Stimulated activated effector memory CD8-positive, alpha-beta T cell treated with anti-CD3 and anti-CD28 coated beads, Interleukin-12 subunit alpha, Interleukin-12 subunit beta, amount 100 ng/mL, for 72 hours (primary cell): Measurements from ENCODE around the gene ITGA6.
"Not testable (repeated sequence)": the region's sequence is repeated elsewhere in the genome, so short reads cannot be mapped to it uniquely, and the experiment has no call there.

Experiments used
- ATAC-seq: fragments of 150-1000 bp; cut with Tn5 transposase; 2 replicates; pipeline ENCODE4 v1.10.0; 2021
- DNase-seq, 2 donors: peaks; one replicate each; pipeline ENCODE4 v3.0.0; 2021 to 2022; ENCODE audit warnings: low spot score in 2 of 2
- H3K27ac Mint-ChIP-seq: one replicate; pipeline ENCODE4 v1.8.0; 2022; ENCODE audit warnings: mild to moderate bottlenecking, mixed read lengths
- H3K36me3 Mint-ChIP-seq: one replicate; pipeline ENCODE4 v1.8.0; 2022; ENCODE audit warnings: mild to moderate bottlenecking, mixed read lengths
- H3K4me1 Mint-ChIP-seq: one replicate; pipeline ENCODE4 v1.8.0; 2022; ENCODE audit warnings: mixed read lengths
- H3K4me3 Mint-ChIP-seq: one replicate; pipeline ENCODE4 v1.8.0; 2022; ENCODE audit warnings: mild to moderate bottlenecking, mixed read lengths
- H3K9me3 Mint-ChIP-seq: one replicate; pipeline ENCODE4 v1.8.0; 2022; ENCODE audit warnings: mixed read lengths

ITGA6 gene

DNA sequence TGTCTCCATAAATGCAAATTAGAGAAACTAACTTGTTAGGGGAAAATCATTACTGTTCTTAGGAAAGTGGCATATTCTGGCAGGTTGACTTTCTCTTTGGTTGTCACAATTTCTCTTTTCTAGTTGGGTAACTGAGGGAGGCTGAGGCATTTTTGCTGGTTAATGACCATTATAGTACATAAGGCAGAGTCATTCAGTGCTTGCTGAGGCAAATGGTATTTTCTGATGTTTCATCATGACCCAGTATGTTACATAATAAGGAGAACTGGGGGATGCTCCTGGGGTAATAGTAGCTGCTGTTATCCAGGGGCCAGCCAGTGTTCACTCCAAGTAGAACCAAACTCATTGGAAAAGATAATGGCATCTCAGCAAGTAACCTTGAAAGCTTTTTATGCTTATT lies 62.3 kb downstream of the ITGA6 start:
- Mint-ChIP-seq H3K27ac (no peak overlapping the region), H3K36me3 (peaks cover 68% of the 10 kb centered on the region), H3K4me3 (no peak overlapping the region), H3K4me1 (no peaks in the 10 kb centered on the region), H3K9me3 (no peaks in the 10 kb centered on the region)
- DNase-seq (no peak), ATAC-seq (no peak)

DNA sequence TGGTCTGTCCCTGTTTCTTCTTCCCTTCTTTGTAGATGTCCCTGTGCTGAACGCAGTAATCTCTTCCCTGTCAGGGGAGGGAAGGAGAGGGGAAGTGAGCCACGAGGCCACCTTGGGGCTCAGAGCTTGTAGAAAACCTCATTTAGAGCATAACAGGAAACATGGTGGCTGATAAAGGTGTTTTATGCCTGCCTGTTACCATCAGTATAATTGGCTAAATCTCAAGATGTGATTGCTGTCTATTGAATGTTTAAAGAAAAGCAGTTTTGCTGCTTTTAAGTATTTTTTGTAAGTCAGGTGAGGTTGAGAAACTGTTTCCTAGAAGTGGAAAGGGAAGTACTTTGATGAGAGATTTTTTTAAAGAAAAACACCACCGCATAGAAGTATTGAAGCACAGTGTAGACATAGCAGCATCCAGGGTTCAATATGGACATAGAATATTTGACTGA lies 68.8 kb downstream of the ITGA6 start:
- Mint-ChIP-seq H3K36me3 (peaks cover 34% of the 10 kb centered on the region), H3K4me3 (no peak overlapping the region), H3K9me3 (no peaks in the 10 kb centered on the region), H3K4me1 (peaks cover 12% of the 10 kb centered on the region), H3K27ac (peak overlapping the region; percentile 87)
- DNase-seq (no peak), ATAC-seq (no peak)

DNA sequence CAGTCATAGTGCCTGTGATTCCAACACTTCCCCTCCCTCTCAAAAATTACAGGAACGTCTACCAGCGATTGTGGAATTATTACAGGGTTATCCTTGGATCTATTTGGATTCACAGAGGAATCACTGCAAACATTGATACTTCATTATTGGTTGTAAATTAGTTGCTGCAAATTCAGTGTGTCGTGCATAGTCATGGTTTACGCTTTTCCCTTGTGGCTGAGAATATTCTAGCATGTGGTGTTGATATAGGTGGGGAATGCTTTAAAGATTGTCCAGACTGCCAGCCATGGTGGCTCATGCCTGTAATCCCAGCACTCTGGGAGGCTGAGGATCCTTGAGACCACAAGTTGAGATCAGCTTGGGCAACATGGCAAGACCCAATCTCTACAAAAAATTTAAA lies 79.8 kb downstream of the ITGA6 start:
- no peak for ATAC-seq
- no peak for DNase-seq
- peaks cover 28% of the 10 kb centered on the region for H3K36me3 Mint-ChIP-seq
- no peak overlapping the region for H3K27ac Mint-ChIP-seq
- no peaks in the 10 kb centered on the region for H3K9me3 Mint-ChIP-seq
- H3K4me3 Mint-ChIP-seq = no peak overlapping the region
- no peaks in the 10 kb centered on the region for H3K4me1 Mint-ChIP-seq

DNA sequence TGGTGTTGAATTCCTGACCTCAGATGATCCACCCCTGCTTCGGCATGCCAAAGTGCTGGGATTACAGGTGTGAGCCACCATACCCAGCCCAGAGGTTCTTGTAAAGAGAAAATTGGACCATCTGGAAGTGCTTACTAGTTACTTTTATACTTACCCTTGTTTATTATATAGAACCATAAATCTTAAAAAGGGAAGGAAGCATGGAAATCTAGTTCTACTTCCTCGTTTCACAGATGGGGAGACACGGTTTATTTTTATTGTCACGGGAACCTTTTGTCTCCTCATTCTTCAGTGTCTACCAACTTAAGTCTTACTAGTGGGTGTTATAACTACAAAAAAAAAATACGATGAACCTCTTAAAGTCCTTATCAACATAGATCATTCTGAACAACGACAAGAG lies 82.7 kb downstream of the ITGA6 start:
- no peak for DNase-seq
- Mint-ChIP-seq H3K4me3 (no peak overlapping the region), H3K9me3 (peaks cover 3% of the 10 kb centered on the region), H3K36me3 (peaks cover 16% of the 10 kb centered on the region), H3K4me1 (no peaks in the 10 kb centered on the region), H3K27ac (peak overlapping the region; percentile 29)
- ATAC-seq = no peak

DNA sequence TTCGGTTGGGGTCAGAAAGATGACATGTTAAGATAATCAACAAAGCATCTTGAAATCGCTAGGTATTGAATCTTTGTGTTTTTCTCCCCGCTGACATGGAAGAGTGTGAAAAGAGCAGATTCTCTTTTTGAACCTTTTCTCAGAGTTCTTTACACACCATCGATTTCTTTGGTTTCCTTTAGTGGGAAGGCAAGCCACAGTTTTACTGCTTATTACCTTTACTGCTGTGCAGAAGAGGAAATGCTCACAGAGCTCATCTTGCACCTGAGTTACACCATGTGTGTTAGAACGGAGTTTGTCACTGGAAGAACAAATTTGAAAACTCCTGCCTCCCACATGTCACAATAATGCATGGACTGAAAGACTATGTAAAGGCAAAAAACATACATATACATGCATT lies 83.2 kb downstream of the ITGA6 start:
- Mint-ChIP-seq H3K9me3 (peaks cover 3% of the 10 kb centered on the region), H3K27ac (peak overlapping the region; percentile 29), H3K4me3 (no peak overlapping the region), H3K36me3 (peaks cover 11% of the 10 kb centered on the region), H3K4me1 (no peaks in the 10 kb centered on the region)
- DNase-seq (no peak), ATAC-seq (no peak)

DNA sequence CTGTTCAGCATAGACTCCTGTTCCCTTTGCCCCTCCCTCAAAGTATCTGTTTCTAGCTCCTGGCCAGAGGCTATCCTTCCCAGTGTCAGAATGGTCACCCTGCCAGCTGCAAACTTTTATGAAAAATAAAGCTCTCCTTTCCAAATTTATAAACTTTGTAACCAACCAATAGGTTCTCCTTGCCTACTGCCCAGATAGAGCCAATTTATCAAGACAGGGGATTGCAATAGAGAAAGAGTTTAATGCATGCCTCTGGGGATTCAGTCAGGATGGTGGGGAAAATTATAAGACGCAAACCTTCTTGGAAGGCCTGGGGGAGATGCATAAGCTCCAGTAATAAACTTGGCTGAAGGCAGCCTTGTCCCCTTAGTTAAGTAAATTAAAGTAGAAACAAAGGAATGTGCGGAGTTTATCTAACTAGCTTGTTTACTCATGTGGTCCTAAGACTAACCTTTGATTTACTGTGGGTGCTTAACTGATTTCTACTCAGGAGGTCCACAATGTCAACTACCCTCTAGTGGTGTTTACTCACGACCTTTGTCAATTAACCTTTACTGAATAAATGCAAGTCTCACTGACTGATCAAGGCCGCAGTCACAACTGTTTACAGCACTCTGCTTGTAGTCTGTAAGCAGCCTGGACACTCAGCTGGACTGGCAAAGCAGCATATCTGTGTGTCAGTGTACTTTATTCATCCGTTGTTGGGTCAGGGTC lies 85.6 kb downstream of the ITGA6 start:
- H3K36me3 Mint-ChIP-seq = no peaks in the 10 kb centered on the region
- DNase-seq = no peak
- H3K27ac Mint-ChIP-seq = no peak overlapping the region
- no peak overlapping the region for H3K4me3 Mint-ChIP-seq
- ATAC-seq = no peak
- peaks cover 3% of the 10 kb centered on the region for H3K9me3 Mint-ChIP-seq
- H3K4me1 Mint-ChIP-seq = peaks cover 7% of the 10 kb centered on the region

DNA sequence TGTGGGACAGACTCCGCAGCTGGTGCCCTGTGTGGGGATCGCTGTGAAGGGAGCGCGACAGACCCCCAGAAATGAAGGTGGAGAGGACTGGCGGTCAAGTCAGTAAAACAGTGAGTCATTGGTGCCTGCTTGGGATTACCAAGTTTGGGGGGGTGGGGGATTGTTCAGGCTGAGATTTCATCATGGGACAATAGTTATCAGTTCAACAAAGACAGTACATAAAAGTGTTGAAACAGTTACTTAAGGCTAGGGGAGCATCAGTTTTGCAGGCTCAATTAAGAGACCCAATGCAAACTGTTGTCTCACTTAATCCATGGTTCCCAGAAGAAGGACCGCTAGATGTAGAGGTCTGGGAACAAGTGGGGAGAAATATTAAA lies 86.1 kb downstream of the ITGA6 start:
- peaks cover 3% of the 10 kb centered on the region for H3K9me3 Mint-ChIP-seq
- H3K36me3 Mint-ChIP-seq = no peaks in the 10 kb centered on the region
- no peak for ATAC-seq
- peaks cover 7% of the 10 kb centered on the region for H3K4me1 Mint-ChIP-seq
- no peak overlapping the region for H3K4me3 Mint-ChIP-seq
- H3K27ac Mint-ChIP-seq = no peak overlapping the region
- DNase-seq = no peak

DNA sequence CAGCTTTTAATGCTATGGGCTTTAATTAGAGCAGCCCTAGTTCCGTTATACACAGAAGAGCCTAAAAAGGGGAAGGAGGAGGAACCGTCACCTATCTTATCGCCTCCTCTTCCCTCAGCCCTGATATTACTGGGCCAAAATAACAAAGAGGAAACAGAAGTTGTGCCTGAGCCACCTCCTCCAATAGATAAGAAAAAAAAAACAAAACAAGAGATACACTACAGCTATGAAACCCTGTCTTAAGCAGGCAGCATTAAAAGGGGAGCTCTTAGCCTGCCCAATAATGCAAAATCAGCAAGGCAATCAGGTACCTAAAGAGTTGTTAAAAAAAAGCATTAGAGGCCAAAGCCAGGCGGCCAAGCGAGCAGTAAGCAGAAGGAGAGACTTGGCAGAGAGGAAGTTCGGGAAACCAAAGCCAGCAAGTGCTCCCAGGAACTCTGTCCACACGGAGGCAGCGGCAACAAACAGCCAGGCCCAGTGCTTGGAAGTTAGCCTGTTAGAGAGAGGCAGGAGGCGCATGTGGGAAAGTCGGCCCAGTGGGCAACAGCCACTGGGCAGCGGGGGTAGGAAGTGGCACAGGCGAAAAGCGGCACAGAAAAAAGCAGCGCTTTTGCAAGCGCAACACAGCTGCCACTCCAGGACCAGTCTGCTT lies 86.7 kb downstream of the ITGA6 start:
- no peak overlapping the region for H3K27ac Mint-ChIP-seq
- H3K36me3 Mint-ChIP-seq = no peaks in the 10 kb centered on the region
- H3K4me1 Mint-ChIP-seq = peaks cover 7% of the 10 kb centered on the region
- no peak overlapping the region for H3K4me3 Mint-ChIP-seq
- peaks cover 3% of the 10 kb centered on the region for H3K9me3 Mint-ChIP-seq
- no peak for DNase-seq
- ATAC-seq = no peak

DNA sequence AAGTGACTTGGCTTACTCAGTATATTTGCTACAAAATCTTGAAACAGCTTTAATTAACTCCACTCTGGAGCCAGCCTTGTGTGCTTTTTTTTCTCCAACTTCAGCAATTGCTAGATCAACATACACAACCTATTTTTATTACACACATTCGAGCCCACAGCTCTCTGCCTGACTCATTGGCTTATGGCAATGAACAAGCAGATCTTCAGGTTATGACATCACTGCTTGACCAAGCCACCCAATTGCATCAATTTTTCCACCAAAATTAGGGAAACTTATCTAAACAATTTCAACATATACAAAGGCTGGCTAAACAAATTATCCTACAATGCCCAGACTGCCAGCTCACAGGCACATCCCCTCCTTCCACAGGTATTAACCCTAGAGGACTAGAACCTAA lies 88.9 kb downstream of the ITGA6 start:
- Mint-ChIP-seq H3K4me1 (peaks cover 7% of the 10 kb centered on the region), H3K4me3 (no peak overlapping the region), H3K27ac (no peak overlapping the region), H3K9me3 (peaks cover 8% of the 10 kb centered on the region), H3K36me3 (no peaks in the 10 kb centered on the region)
- DNase-seq = no peak
- ATAC-seq = no peak

DNA sequence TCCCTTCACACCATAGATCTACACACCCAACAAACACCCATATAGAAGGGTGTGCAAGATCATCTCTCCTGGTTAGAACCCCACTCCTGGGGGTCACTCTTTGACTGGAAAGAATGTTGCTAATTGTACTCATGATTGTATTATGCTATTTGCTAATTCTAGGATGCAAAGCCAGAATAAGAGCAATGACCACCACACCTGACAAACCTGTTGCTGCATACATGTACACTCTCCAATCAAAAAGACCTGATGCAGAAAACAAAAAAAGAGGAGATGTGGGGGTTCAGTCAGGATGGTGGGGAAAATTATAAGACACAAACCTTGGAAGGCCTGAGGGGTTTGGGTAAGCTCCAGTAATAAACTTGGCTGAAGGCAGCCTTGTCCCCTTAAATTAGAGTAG lies 91.6 kb downstream of the ITGA6 start:
- Mint-ChIP-seq H3K36me3 (no peaks in the 10 kb centered on the region), H3K4me3 (no peak overlapping the region), H3K4me1 (peaks cover 7% of the 10 kb centered on the region), H3K27ac (no peak overlapping the region), H3K9me3 (peaks cover 5% of the 10 kb centered on the region)
- ATAC-seq (no peak), DNase-seq (no peak)

DNA sequence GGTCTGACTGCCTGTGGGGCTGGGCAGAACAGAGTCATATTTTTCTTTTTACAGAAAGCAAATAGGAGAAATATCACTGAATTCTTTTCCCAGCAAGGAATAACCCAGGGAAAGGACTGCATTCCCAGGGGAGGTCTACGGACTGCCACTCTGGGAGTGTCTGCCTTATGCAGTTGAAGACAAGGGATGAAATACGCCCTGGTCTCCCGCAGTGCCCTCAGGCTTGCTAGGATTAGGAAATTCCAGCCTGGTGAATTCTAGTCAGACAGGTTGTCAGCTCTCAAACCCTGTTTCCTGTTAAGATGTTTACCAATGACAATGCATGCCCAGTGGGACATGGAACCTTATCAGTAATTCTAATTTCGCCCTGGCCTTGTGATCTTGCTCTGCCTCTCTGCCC lies 98.2 kb downstream of the ITGA6 start:
- H3K36me3 Mint-ChIP-seq = peaks cover 7% of the 10 kb centered on the region

DNA sequence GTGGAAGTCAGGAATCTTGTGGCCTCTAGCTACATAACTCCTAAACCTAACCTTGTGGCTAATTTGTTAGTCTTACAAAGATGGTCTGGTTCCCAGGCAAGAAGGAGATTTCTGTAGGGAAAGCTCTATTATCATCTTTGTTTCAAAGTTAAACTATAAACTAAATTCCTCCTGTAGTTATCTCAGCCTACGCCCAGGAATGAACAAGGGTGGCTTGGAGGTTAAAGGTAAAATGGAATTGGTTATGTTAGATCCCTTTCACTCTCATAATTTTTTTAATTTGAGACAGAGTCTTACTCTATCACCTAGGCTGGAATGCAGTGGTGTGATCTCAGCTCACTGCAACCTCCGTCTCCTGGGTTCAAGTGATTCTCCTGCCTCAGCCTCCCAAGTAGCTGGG lies 103.9 kb downstream of the ITGA6 start:
- H3K4me3 Mint-ChIP-seq = no peak overlapping the region
- no peaks in the 10 kb centered on the region for H3K4me1 Mint-ChIP-seq
- no peak overlapping the region for H3K27ac Mint-ChIP-seq
- DNase-seq = no peak
- peaks cover 7% of the 10 kb centered on the region for H3K36me3 Mint-ChIP-seq
- no peak for ATAC-seq
- peaks cover 17% of the 10 kb centered on the region for H3K9me3 Mint-ChIP-seq

More for the DNA sequence above, 98.2 kb downstream of the ITGA6 start:
- no peak overlapping the region for H3K27ac Mint-ChIP-seq
- H3K4me1 Mint-ChIP-seq = no peaks in the 10 kb centered on the region
- H3K4me3 Mint-ChIP-seq = no peak overlapping the region
- ATAC-seq (no peak), DNase-seq (no peak)
- peaks cover 20% of the 10 kb centered on the region for H3K9me3 Mint-ChIP-seq

DNA sequence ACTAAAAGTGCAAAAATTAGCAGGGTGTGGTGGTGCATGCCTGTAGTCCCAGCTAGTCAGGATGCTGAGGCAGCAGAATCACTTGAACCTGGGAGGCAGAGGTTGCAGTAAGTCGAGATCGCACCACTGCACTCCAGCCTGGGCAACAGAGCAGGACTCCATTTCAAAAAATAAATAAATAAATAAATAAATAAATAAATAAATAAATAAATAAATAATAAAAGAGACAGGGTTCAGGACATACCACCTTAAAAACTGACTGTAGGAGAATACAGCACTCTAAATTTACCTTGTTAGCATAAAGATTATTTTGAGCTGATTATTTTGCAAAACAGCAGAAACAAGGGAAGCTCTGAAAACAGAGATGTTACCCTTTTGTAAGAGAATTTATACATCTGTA lies 105.1 kb downstream of the ITGA6 start:
- DNase-seq, ATAC-seq, H3K27ac Mint-ChIP-seq, H3K4me1 Mint-ChIP-seq, H3K4me3 Mint-ChIP-seq, H3K36me3 Mint-ChIP-seq: not testable (repeated sequence)
- H3K9me3 Mint-ChIP-seq = peaks cover 16% of the 10 kb centered on the region

DNA sequence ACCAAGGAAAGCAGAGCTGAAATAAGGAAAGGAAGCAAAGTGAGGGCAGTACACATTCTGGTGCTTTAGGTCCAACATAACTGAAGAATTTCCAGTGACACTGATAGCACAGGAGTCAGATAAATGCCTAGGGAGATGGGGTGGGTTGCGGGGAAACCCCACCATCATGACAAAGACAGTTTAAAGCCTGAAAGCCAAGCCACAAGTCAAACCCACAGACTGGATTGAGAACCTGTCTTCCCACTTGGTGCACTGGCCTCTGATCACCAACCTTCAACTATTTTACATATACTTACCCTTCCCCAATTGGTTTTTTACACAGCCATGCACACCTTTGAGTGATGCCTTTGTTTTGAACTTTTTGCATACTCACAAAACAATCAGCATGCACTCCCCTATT lies 106.3 kb downstream of the ITGA6 start:
- no peak overlapping the region for H3K4me3 Mint-ChIP-seq
- H3K27ac Mint-ChIP-seq = no peak overlapping the region
- DNase-seq = no peak
- ATAC-seq = no peak
- H3K4me1 Mint-ChIP-seq = no peaks in the 10 kb centered on the region
- H3K9me3 Mint-ChIP-seq = peaks cover 16% of the 10 kb centered on the region
- H3K36me3 Mint-ChIP-seq = peaks cover 7% of the 10 kb centered on the region

DNA sequence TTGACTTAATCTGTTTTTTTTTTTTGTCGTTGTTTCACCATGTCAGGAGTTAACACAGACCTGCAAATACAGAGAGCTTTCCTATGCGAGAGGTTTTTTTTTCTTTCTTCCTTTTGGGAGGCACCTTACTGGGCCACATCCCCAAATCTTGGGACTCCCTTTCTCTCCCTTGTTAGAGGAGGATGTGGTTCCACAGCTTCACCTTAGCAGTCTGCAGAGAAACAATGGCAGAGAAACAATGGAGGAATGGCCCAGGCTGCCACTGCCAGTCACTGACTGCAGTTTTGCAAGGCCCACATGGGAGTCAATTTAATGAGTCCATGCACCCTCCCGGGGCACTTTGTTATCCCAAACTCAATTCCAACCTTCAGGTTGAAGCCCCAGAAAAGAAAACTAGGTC lies 107.7 kb downstream of the ITGA6 start:
- DNase-seq = no peak
- H3K9me3 Mint-ChIP-seq = peaks cover 10% of the 10 kb centered on the region
- no peak overlapping the region for H3K27ac Mint-ChIP-seq
- no peak overlapping the region for H3K4me3 Mint-ChIP-seq
- H3K4me1 Mint-ChIP-seq = no peaks in the 10 kb centered on the region
- H3K36me3 Mint-ChIP-seq = peaks cover 1% of the 10 kb centered on the region
- no peak for ATAC-seq

DNA sequence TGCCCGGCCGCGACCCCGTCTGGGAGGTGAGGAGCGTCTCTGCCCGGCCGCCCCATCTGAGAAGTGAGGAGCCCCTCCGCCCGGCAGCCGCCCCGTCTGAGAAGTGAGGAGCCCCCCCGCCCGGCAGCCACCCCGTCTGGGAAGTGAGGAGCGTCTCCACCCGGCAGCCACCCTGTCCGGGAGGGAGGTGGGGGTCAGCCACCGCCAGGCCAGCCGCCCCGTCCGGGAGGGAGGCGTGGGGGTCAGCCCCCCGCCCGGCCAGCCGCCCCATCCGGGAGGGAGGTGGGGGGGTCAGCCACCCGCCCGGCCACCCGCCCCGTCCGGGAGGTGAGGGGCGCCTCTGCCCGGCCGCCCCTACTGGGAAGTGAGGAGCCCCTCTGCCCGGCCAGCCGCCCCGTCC lies 110.5 kb downstream of the ITGA6 start:
- not testable (repeated sequence) for H3K36me3 Mint-ChIP-seq, H3K9me3 Mint-ChIP-seq

More for the DNA sequence above, 110.5 kb downstream of the ITGA6 start:
- not testable (repeated sequence) for H3K4me1 Mint-ChIP-seq, H3K4me3 Mint-ChIP-seq, ATAC-seq, H3K27ac Mint-ChIP-seq, DNase-seq
